HCT116 (cell line): Measurements from ENCODE around the gene DHDDS.

Source experiments
- POLR2AphosphoS5 ChIP-seq: IDR thresholded peaks from 2 replicates; pipeline ENCODE4 v1.6.1; 2011; ENCODE audit warnings: mild to moderate bottlenecking, low read depth, low read length, moderate library complexity
- TF ChIP-seq, protein P1 (sequence below), 3 experiments: fragments of 200-600 bp in 1 of 3; sonication (generic) in 1 of 3; IDR thresholded peaks in 2 of 3; conservative IDR thresholded peaks in 1 of 3; 2 replicates each; pipeline ENCODE4 v1.5.1; 2012 to 2017; ENCODE audit warnings: low read depth in 2 of 3, low read length in 2 of 3, antibody characterized with exemption in 1 of 3, borderline replicate concordance in 1 of 3, control low read depth in 1 of 3, mild to moderate bottlenecking in 1 of 3, mixed read lengths in 1 of 3, mixed run types in 1 of 3, moderate library complexity in 1 of 3; ENCODE audit not compliant: insufficient read depth in 1 of 3

DNA sequence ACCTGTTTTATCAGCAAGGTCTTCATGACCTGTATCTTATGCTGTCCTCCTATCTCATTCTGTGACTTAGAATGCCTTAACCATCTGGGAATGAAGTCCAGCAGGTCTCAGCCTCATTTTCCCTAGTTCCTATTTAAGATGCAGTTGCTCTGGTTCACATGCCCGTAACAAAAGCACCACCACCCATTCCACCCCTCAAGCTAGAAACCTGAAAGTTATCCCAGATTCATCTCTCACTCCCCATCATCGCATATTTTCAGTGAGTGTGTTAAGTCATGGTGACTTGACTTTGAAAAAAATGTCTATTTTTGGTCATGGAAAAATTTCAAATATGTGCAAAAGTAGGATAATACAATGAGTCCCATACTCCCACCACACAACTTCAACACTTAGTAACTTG lies 51.9 kb downstream of the DHDDS start:
- TF ChIP-seq, protein P1, sequence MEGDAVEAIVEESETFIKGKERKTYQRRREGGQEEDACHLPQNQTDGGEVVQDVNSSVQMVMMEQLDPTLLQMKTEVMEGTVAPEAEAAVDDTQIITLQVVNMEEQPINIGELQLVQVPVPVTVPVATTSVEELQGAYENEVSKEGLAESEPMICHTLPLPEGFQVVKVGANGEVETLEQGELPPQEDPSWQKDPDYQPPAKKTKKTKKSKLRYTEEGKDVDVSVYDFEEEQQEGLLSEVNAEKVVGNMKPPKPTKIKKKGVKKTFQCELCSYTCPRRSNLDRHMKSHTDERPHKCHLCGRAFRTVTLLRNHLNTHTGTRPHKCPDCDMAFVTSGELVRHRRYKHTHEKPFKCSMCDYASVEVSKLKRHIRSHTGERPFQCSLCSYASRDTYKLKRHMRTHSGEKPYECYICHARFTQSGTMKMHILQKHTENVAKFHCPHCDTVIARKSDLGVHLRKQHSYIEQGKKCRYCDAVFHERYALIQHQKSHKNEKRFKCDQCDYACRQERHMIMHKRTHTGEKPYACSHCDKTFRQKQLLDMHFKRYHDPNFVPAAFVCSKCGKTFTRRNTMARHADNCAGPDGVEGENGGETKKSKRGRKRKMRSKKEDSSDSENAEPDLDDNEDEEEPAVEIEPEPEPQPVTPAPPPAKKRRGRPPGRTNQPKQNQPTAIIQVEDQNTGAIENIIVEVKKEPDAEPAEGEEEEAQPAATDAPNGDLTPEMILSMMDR (IDR thresholded peaks at IDR 0.05 in 2 of 3, conservative IDR thresholded peaks at IDR 0.05 in 1 of 3; ENCODE audit: borderline replicate concordance in 1 of 3, insufficient read depth in 1 of 3, low read depth in 2 of 3, low read length in 2 of 3), result no peak
- TF ChIP-seq POLR2AphosphoS5, result no peak
